ENCODE measurements around the gene CAPN13.

The CAPN13 gene

DNA sequence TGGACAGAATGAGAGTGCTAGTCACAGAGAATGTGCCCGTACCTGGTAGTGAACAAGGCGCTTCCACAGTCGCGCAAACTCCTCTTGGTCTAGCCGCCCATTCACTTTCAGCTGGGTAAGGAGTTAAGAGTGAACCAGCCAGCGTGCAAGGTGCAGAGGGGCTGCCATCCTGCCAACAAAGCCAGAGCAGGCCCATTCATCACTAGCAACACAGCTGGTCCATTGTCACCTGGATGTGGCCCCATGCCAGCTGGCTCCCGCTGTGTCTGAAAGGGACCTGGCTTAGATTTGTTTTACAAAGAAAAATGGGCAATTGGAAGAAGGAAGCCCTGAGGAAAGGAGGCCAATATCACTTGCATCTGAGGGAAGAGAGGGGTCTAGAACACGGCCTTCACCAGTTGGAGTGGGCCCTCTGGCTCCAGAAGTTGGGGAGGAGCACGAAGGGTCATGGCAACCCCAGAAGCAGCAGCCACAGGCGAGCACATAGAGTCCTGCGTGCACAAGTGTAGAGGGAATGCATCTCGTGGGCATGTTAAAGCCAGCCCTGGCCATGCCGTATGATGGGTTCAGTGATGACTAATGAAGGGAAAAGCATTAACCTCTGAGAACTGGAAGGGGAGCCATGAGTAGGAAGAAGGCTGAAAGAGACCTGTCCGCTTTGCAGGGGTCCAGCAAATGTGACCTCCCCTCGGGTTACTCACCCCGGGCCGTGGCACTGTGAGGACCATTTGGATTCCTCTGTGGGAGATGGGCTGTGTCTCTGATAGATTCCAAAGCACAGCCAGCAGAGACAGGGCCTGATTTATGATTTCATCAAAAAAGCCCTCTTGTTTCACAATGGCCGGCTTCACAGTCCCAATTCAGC lies 70.6 kb downstream of the CAPN13 start:
- H3F3A ChIP-seq (ENCODE audit: insufficient read depth, low read length) = no peaks in the 10 kb centered on the region
- H4K20me1 ChIP-seq (ENCODE audit: insufficient read depth, low read length) = no peaks in the 10 kb centered on the region
- H3K4me2 ChIP-seq (ENCODE audit: low read length) = no peak overlapping the region
- no peaks in the 10 kb centered on the region; the same call in 1 of the 2 replicates for H3K27me3 ChIP-seq (ENCODE audit: insufficient read depth, low read length)
- no peak overlapping the region for H3K27ac ChIP-seq (ENCODE audit: low read depth, low read length, poor library complexity, severe bottlenecking)
- no peaks in the 10 kb centered on the region for H3K9me2 ChIP-seq (ENCODE audit: low read depth, low read length)
- TF ChIP-seq, protein P1, sequence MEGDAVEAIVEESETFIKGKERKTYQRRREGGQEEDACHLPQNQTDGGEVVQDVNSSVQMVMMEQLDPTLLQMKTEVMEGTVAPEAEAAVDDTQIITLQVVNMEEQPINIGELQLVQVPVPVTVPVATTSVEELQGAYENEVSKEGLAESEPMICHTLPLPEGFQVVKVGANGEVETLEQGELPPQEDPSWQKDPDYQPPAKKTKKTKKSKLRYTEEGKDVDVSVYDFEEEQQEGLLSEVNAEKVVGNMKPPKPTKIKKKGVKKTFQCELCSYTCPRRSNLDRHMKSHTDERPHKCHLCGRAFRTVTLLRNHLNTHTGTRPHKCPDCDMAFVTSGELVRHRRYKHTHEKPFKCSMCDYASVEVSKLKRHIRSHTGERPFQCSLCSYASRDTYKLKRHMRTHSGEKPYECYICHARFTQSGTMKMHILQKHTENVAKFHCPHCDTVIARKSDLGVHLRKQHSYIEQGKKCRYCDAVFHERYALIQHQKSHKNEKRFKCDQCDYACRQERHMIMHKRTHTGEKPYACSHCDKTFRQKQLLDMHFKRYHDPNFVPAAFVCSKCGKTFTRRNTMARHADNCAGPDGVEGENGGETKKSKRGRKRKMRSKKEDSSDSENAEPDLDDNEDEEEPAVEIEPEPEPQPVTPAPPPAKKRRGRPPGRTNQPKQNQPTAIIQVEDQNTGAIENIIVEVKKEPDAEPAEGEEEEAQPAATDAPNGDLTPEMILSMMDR (IDR thresholded peaks at IDR 0.05; ENCODE audit: low read length) = no peak
- no peak for TF ChIP-seq EZH2 (IDR thresholded peaks at IDR 0.05; ENCODE audit: borderline replicate concordance, low read length)
- H3K36me3 ChIP-seq (ENCODE audit: insufficient read depth, low read length) = no peaks in the 10 kb centered on the region
- H2AFZ ChIP-seq (ENCODE audit: low read length) = no peak overlapping the region
- no peaks in the 10 kb centered on the region for H3K4me1 ChIP-seq (ENCODE audit: insufficient read depth, low read length, severe bottlenecking)
- no peaks in the 10 kb centered on the region for H3K9me3 ChIP-seq (ENCODE audit: low read length)
- H3K79me2 ChIP-seq (ENCODE audit: insufficient read depth, low read length) = no peaks in the 10 kb centered on the region
- H3K9ac ChIP-seq (ENCODE audit: low read length) = no peak overlapping the region
- H3K4me3 ChIP-seq (ENCODE audit: low read depth, low read length, poor library complexity, severe bottlenecking) = no peak overlapping the region

DNA sequence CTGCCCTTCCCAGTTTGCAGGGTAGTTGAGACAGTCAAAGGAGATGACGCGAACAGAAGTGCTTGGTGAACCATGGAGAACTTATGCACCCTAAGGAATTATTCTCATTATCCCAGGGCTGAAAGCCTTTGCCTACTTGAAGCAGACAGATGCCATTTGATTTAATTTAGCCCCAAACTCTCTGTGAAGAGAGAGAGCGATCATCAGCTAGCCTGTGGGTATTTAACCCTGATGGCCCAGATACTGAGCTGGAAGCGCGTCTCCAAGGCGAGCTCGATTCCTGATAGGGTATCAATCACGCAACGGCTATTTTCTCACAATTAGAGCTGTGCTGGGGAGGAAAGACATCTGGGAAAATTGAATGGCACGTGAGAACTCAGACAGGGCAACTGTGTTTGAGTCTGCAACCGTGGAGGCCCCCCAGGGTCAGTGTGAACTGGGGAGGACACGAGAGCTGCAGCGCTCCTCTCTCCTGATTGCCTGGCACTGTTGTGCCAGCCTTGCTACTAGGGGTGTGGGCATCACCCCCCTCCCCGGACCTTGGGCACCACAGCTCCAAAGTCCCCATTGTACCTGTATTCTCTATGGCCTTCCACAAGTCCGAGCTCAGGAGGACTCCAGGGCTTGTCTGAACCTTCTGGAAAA lies 73.2 kb downstream of the CAPN13 start:
- Histone ChIP-seq H3K27me3 (ENCODE audit: insufficient read depth, low read length) (0 out of 2 replicates have a peak, but pooled peaks cover 7% of the 10 kb centered on the region), H3K79me2 (ENCODE audit: insufficient read depth, low read length) (no peaks in the 10 kb centered on the region), H4K20me1 (ENCODE audit: insufficient read depth, low read length) (no peaks in the 10 kb centered on the region), H3K27ac (ENCODE audit: low read depth, low read length, poor library complexity, severe bottlenecking) (no peak overlapping the region), H3K36me3 (ENCODE audit: insufficient read depth, low read length) (no peaks in the 10 kb centered on the region), H3K4me3 (ENCODE audit: low read depth, low read length, poor library complexity, severe bottlenecking) (no peak overlapping the region), H2AFZ (ENCODE audit: low read length) (no peak overlapping the region), H3F3A (ENCODE audit: insufficient read depth, low read length) (no peaks in the 10 kb centered on the region), H3K9ac (ENCODE audit: low read length) (no peak overlapping the region), H3K9me3 (ENCODE audit: low read length) (no peaks in the 10 kb centered on the region), H3K9me2 (ENCODE audit: low read depth, low read length) (no peaks in the 10 kb centered on the region), H3K4me1 (ENCODE audit: insufficient read depth, low read length, severe bottlenecking) (no peaks in the 10 kb centered on the region), H3K4me2 (ENCODE audit: low read length) (no peak overlapping the region)
- TF ChIP-seq EZH2 (IDR thresholded peaks at IDR 0.05; ENCODE audit: borderline replicate concordance, low read length) = no peak
- TF ChIP-seq, protein P1 (IDR thresholded peaks at IDR 0.05; ENCODE audit: low read length) = no peak

DNA sequence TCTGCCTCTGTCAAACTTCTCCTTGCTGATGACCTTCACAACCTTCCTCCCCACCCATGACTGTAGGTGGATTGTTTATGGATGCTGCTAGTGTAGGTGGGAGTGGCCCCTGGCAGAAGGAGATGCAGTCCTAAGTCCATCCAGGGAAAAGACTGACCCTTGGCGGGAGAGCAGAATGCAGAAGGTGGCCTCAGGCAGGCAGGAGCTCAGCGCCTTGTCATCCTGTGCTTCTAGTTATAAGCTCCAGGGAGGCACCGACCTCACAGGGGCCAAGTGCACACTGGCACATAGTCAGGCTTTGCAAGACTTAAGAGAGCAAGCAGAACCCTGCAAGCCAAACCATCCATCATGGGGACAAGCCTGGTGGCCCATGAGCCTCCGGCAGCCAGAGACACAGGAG lies 74.4 kb downstream of the CAPN13 start:
- no peaks in the 10 kb centered on the region for H3K9me3 ChIP-seq (ENCODE audit: low read length)
- no peak overlapping the region for H3K9ac ChIP-seq (ENCODE audit: low read length)
- H3F3A ChIP-seq (ENCODE audit: insufficient read depth, low read length) = no peaks in the 10 kb centered on the region
- no peak overlapping the region for H3K4me2 ChIP-seq (ENCODE audit: low read length)
- H3K36me3 ChIP-seq (ENCODE audit: insufficient read depth, low read length) = no peaks in the 10 kb centered on the region
- no peak overlapping the region for H2AFZ ChIP-seq (ENCODE audit: low read length)
- H3K4me1 ChIP-seq (ENCODE audit: insufficient read depth, low read length, severe bottlenecking) = no peaks in the 10 kb centered on the region
- no peak overlapping the region for H3K27ac ChIP-seq (ENCODE audit: low read depth, low read length, poor library complexity, severe bottlenecking)
- H3K4me3 ChIP-seq (ENCODE audit: low read depth, low read length, poor library complexity, severe bottlenecking) = no peak overlapping the region
- H3K9me2 ChIP-seq (ENCODE audit: low read depth, low read length) = no peaks in the 10 kb centered on the region
- H3K79me2 ChIP-seq (ENCODE audit: insufficient read depth, low read length) = no peaks in the 10 kb centered on the region
- TF ChIP-seq, protein P1 (IDR thresholded peaks at IDR 0.05; ENCODE audit: low read length) = no peak
- no peak for TF ChIP-seq EZH2 (IDR thresholded peaks at IDR 0.05; ENCODE audit: borderline replicate concordance, low read length)
- H4K20me1 ChIP-seq (ENCODE audit: insufficient read depth, low read length) = no peaks in the 10 kb centered on the region
- H3K27me3 ChIP-seq (ENCODE audit: insufficient read depth, low read length) = 0 out of 2 replicates have a peak, but pooled peaks cover 7% of the 10 kb centered on the region
